Fibroblast of the aortic adventitia (primary cell): ENCODE results near the gene TELO2. TPM values are rescaled to one million over a fixed set of nuclear protein-coding genes. Genes with fewer than 3 reads are reported as not detected.

Experiments used
- DNase-seq: peaks from one replicate; pipeline ENCODE4 v3.0.0-alpha.2; 2010; ENCODE audit warnings: low read depth
- H3K4me3 ChIP-seq: 2 replicates; pipeline ENCODE4 v1.5.1; 2011; ENCODE audit warnings: low read depth, mild to moderate bottlenecking, control low read depth, low read length, moderate library complexity
- CTCF ChIP-seq: IDR thresholded peaks from 2 replicates; pipeline ENCODE4 v1.5.1; 2011; ENCODE audit warnings: mild to moderate bottlenecking, low read length, control low read depth, inconsistent platforms; ENCODE audit not compliant: insufficient read depth
- total RNA-seq: library from RNA; depleted of rRNA; stranded (reverse); fragments of >200 nt; gene quantifications from 2 replicates; pipeline ENCODE4 v1.2.3, GENCODE V29; 2012; ENCODE audit warnings: low replicate concordance

The TELO2 gene
- total RNA-seq, 1 donor = 23.5 TPM

DNA sequence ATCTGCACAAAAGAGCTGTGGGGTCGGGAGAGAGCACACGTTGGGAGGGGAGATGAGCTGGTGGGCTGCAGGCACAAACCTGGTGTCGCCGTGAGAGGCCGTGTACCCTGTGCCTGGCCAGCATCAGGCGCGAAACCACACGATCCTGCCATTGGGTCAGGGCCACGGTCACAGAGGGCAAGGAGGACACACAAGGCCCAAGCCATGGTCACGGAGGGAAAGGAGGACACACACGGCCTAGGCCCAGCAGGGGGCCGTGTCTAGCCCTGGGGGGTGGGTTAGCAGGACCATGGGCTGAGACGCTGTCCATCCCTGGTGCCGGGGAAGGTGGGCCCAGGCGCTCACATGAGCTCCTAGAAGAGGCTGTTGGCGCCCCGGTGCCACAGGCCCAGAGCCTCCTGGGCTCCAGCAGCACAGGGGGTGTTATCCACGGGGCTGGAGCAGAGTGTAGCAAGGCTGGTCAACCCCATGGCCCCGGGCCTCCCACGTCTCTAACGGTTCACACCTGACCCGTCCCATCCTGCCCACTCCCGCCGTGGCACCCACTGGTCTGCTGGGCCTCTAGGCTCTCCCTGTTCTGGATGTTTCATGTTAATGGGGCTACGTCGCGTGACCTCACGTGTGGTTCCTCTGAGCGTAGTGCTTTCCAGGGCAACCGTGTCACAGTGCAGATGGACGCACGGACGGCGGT, 41.3 kb upstream of the TELO2 start:
- no peak for TF ChIP-seq CTCF
- DNase-seq = no peak
- H3K4me3 ChIP-seq = no peak overlapping the region

- TF ChIP-seq CTCF = no peak
- DNase-seq = no peak
- H3K4me3 ChIP-seq = no peak overlapping the region
Measured at GRCh38 chr16:1452530-1452929, 40.6 kb upstream of the TELO2 start.

DNA sequence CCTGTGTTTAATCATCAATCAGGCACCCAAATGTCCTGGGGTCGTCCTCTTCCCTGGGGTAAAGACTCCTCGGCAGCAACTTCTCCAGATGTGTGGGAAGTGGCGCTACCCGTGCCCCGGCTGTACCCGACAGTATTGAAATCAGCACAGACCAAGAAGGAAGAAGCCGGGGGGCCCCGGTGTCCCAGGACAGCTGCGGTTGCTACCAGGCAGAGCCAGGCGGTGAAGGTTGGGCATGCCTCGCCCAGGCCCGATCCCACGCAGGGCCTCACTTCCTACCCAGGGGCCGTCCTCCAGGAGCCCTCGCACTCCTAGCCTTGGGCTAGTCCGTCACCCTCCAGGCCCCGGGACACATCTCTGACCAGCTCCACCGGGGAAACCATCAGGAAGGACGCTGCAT, 39.8 kb upstream of the TELO2 start:
- TF ChIP-seq CTCF = no peak
- no peak for DNase-seq
- no peak overlapping the region for H3K4me3 ChIP-seq

DNA sequence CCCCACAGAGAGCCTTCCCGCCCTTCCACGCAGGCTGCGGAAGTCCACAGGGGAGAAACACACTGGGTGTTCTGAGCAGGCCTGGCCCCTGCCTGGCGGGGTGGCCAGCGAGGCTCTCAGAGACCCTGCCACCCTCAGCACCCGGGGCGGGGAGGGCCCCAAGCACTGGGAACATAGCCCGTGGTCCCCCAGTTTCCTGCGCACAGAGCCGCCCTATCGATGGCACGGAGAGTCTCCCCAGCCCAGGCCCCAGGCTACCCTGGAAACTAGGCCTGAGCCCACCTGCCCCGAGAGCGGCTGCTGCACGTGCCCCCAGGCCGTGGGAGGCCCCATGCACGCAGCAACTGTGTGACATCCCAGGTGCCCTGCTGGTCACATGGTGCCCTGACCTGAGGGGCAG, 38.6 kb upstream of the TELO2 start:
- H3K4me3 ChIP-seq = no peak overlapping the region
- DNase-seq = no peak
- no peak for TF ChIP-seq CTCF

GRCh38 chr16:1455190-1456171, 37.7 kb upstream of the TELO2 start:
- no peak for TF ChIP-seq CTCF
- no peak overlapping the region for H3K4me3 ChIP-seq
- no peak for DNase-seq

DNA sequence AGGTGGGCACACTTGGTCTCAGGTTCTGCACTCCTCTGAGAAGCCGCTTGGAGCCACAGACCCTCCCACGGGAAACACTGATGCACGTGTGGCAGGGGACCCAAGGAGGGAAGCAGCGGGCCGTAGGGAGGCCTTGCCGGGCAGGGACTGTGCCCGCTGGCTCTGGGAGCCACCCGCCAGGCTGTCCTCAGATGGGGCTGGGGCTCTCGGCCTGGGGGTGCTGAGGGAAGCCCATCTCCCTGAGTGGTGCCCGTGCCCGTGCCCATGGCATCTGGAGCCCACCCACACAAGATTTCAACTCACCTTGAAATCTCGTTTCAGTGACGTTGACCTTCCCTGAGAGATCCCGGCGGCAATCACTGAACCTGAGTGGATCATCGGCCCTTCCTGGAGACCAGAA, 36.2 kb upstream of the TELO2 start:
- no peak overlapping the region for H3K4me3 ChIP-seq
- no peak for TF ChIP-seq CTCF
- DNase-seq = no peak
